Measurements from ENCODE around the gene CIAO2A. TPM values are rescaled to one million over a fixed set of nuclear protein-coding genes. Genes with fewer than 3 reads are reported as not detected.

CIAO2A gene
- total and polyA plus RNA-seq, 12 donors, result 36.4 to 118 (median 58.9) TPM

DNA sequence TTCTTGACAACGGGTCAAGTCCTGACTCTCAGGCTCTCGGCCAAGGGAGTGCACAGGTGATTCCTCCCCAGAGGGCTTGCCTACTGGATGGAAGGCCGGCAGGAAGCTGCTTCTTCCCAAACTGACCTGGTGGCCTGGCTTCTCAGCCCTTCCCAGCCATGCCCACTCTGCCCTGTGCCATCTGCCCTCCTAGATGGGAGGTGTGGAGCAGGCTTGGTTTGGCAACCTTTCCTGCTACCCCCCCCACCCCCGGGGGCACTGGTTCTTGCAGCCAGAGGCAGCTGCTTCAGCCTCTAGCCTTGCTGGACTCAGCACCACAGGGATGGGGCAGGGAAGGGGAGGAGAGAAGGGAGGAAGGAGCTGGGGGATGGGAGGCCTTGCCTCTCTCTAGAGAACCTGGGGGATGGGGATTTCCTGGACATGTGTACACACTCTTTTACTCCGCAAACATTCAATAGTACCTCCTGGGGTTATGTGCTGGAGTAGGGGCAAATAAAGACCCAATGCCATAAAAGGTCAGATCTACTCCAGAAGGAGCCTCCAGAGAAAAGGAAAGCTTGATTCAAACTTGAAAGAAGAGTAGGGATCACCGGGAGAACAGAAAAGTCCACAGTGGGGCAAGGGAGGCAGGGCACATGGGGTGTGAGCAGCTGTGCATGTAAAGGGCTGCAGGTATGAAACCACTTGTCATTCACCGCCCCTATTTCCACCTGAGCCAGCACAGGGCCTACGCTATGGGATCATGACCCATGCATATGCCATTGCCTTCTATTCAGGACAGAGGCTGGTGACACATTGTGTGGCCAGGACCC is 43.2 kb downstream of the CIAO2A start:
- no peak overlapping the region for H3K27ac ChIP-seq
- no peaks in the 10 kb centered on the region for H3K36me3 ChIP-seq
- H3K4me1 ChIP-seq, result peaks cover 2 to 48% (median 13%) of the 10 kb centered on the region in 9 donors
- 63 to 66% methylated on average over 8 of the region's 8 CpGs for WGBS, 2 donors
- DNase-seq, result no peak
- ATAC-seq, result no peak
- TF ChIP-seq, protein P1, sequence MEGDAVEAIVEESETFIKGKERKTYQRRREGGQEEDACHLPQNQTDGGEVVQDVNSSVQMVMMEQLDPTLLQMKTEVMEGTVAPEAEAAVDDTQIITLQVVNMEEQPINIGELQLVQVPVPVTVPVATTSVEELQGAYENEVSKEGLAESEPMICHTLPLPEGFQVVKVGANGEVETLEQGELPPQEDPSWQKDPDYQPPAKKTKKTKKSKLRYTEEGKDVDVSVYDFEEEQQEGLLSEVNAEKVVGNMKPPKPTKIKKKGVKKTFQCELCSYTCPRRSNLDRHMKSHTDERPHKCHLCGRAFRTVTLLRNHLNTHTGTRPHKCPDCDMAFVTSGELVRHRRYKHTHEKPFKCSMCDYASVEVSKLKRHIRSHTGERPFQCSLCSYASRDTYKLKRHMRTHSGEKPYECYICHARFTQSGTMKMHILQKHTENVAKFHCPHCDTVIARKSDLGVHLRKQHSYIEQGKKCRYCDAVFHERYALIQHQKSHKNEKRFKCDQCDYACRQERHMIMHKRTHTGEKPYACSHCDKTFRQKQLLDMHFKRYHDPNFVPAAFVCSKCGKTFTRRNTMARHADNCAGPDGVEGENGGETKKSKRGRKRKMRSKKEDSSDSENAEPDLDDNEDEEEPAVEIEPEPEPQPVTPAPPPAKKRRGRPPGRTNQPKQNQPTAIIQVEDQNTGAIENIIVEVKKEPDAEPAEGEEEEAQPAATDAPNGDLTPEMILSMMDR (IDR thresholded peaks at IDR 0.05), result no peak
- H3K27me3 ChIP-seq, result peaks cover 0 to 5% (median 0%) of the 10 kb centered on the region in 7 donors
- intact Hi-C loops (cut with DNase I), result no loop called here
- H3K9me3 ChIP-seq, result no peaks in the 10 kb centered on the region
- H3K4me3 ChIP-seq, result no peak overlapping the region

DNA sequence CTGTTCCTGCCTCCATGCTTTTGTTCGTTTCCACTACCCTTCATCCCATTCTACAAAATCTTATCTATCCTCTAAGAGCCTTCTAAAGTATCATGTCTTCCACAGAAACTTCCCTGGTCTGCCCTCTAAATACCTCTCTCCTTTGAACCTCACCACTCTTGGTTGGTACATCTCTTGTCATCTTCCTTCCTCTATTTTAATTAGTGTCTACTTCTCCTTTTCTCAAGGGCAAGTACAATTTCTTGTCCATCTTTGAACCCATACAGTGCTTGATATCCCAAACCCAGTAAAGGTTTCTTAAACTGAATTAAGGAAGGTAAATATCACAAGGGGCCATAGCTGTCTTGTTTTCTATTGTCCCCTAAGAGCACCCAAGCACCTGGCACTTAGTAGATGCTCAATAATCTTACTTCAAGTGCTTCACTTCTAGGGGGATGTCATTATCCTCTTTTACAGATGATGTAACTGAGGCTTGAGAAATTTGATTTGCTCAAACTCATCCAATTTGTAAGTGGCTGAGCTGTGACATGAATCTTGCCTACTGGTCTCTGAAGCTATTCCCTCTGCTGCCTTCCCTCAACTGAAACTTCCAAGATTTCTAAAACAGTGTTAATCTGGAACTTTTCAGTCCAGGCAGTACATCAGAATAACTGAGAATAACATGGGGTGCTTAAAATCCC is 44.7 kb downstream of the CIAO2A start:
- Histone ChIP-seq H3K27me3 (peaks cover 0 to 8% (median 0%) of the 10 kb centered on the region in 7 donors), H3K9me3 (no peaks in the 10 kb centered on the region), H3K4me1 (peaks cover 2 to 60% (median 24%) of the 10 kb centered on the region in 9 donors), H3K27ac (no peak overlapping the region), H3K36me3 (no peaks in the 10 kb centered on the region), H3K4me3 (no peak overlapping the region)
- ATAC-seq (no peak), DNase-seq (no peak)
- TF ChIP-seq, protein P1 (IDR thresholded peaks at IDR 0.05), result no peak
- intact Hi-C loops (cut with DNase I), result loop anchor here in 9 of 10 donors (1.0 to 10.0 kb wide), 14 partner anchors 62 to 297 kb away; partner anchors contain the start of gene HERC1 (in 1 of the 9)
- WGBS, 2 donors, result 89 to 98% methylated on average over 1 of the region's 1 CpG

DNA sequence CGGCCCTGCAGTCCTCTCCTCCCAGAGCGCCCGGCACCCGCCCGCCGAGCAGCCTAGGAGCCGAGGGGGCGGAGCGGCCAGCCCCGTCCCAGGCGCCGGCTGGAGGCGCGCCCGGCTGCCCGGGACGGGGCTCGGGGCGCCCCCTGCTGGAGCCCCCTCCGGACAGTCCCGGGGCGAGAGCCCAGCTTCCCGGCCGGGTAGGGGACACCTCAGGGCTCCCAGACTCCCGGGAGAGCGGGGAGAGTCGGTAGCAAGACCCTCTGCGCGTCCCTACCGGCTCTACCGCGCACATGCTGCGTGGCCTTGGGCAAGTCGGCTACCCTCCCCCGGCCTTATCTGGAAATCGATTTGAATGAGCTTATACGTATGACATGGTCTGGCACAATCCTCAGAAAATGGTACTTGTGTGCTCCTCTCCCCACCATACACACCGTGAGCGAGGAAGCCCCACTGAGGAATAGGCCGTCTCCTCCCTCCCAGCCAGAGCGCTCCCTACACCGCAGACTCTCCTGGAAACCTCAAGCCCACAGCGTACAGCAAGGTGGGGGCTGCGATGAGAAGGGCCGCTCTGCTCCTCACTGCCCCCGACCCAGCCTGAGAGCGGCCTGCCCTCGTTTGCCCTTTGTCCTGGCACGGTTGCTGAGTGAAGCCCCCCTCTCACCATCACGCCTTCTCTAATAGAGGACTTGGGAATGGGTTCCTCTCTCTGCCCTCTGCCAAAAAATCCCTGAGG is 47.1 kb downstream of the CIAO2A start, which contains the start of gene DAPK2:
Gene DAPK2, minus strand, starts transcription at position 65 of the 733 bp plus-strand sequence. CDS start 6,224 bp downstream, outside the sequence.
- TF ChIP-seq, protein P1 (IDR thresholded peaks at IDR 0.05), result peak; percentile 73 to 94 (median 88)
- Histone ChIP-seq H3K4me1 (peaks cover 2 to 69% (median 40%) of the 10 kb centered on the region in 9 donors), H3K9me3 (no peaks in the 10 kb centered on the region), H3K4me3 (peak within 1 kb of the TSS; percentile 61 to 91 (median 72)), H3K27ac (peak within 1 kb of the TSS; percentile 48 to 86 (median 82)), H3K27me3 (peaks cover 0 to 8% (median 0%) of the 10 kb centered on the region in 7 donors), H3K36me3 (no peaks in the 10 kb centered on the region)
- peak; percentile 68 to 83 for DNase-seq
- peak; percentile 88 to 95 (median 90) for ATAC-seq
- intact Hi-C loops (cut with DNase I), result loop anchor here (2.0 to 10.0 kb wide), 15 partner anchors 59 to 294 kb away; partner anchors contain the start of gene HERC1 (in 1 of the 10)
- WGBS, 2 donors, result 9 to 13% methylated on average over 38 to 48 of the region's 50 CpGs

Measured in heart right ventricle (tissue), 16 donors.